GM18867 (cell line): ENCODE results near the gene LNX1.

ENCODE experiments used
- ATAC-seq: cut with Tn5 transposase; IDR thresholded peaks from one replicate; pipeline ENCODE4 v1.9.1; 2021; ENCODE audit warnings: mild to moderate bottlenecking, moderate library complexity; ENCODE audit not compliant: unreplicated experiment

LNX1 gene

GRCh38 chr4:53541577-53542206, 49.6 kb downstream of the LNX1 start:
- ATAC-seq, result no peak

- no peak for ATAC-seq
These were observed 52.5 kb downstream of the LNX1 start for GRCh38 chr4:53538756-53539155.

DNA sequence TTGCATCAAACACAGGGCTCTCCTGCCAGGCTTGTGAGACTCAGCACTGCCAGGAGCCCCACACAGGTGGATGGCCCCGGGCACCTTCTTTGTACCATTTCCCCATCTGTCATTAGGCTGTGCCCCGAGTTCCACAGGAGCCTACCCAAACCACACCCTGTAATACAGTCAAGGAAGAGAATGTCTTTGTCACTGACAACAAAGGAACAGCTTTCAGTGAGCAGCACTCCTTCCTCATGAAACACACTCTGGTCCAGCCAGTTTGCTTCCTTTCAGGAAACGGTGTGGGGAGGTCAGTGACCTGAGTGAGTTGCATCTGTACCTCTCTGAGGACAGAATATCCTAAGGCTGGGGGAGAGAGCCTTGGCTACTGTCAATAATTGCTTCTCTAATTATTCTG, 53.7 kb downstream of the LNX1 start:
- ATAC-seq, result no peak

GRCh38 chr4:53536328-53536727, 55.0 kb downstream of the LNX1 start:
- ATAC-seq, result no peak

DNA sequence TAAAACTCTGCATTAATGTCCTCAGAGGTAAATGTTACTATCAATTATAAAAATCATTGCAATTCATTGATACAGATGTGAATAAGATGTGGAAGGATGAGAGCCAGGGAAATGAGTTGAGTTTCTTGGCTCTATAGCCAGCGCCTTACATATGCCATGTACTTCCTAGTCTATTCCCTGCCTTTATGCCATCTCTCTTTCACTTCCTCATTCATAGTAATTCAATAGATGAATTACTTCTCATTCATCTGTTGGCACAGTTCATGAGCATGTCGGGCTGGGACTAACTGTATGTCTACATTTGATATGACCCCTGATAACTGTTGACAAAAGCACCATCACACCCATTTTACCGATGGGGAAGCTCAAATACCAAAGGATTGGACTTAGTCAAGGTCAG, 55.7 kb downstream of the LNX1 start:
- no peak for ATAC-seq

- no peak for ATAC-seq
These were observed 56.6 kb downstream of the LNX1 start for GRCh38 chr4:53534684-53535083.

- no peak for ATAC-seq
These were observed 58.8 kb downstream of the LNX1 start for GRCh38 chr4:53532521-53532920.

GRCh38 chr4:53531585-53532224, 59.6 kb downstream of the LNX1 start:
- ATAC-seq, result no peak

DNA sequence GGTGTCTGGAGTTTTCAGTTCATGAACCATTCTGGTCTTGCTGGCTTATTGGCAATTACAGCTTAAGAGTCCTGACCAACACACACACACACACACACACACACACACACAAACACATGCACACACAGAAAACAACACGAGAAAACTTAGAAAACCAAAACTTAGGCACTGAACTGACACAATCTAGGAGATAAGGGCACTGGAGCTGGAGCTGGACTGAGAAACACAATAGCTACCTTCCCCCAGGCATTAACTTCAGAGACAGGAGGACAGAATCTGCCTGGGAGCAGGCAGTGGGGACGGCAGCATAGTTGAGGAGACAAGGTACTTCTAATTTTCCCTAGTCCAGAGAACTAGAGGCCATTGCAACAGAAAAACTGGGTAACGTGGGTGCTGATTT, 62.3 kb downstream of the LNX1 start:
- no peak for ATAC-seq

- no peak for ATAC-seq
These were observed 63.4 kb downstream of the LNX1 start for GRCh38 chr4:53527930-53528329.

DNA sequence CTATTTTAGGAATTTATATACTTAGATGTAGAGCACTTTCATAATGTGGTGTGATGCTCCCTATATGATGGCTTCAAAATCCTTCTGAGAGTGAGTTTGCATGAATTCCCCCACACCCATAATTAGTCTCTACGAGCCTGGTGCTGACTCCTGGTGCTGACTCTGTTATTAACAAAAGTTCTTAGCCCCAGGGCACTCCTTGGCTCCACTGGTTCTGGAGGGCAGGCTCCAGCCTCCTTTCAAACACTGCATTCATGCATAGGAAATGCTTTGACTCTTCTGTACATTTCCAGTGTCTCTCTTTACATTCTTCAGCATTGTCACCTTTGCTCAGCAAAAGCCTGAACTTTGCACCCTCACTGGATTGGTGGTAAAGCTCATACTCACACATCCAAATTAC, 64.0 kb downstream of the LNX1 start:
- ATAC-seq, result no peak

DNA sequence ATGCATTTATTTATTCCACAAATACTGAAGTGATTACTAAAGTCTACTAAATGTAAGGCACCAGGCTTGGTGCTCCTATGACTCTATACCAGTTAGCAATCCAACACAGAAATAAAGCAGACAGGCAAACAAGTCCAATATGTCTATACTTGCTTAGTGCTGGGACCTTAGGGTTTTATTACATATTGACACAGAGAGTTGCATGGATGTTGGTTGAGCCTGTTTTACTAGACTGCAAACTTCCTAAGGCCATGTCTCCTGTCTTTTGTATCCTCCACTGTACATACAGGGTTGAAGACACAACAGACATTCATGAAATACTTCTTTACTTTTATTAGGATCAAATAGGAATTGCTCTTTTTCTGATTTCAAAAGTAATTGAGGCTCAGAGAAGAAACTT, 69.0 kb downstream of the LNX1 start:
- ATAC-seq, result no peak

DNA sequence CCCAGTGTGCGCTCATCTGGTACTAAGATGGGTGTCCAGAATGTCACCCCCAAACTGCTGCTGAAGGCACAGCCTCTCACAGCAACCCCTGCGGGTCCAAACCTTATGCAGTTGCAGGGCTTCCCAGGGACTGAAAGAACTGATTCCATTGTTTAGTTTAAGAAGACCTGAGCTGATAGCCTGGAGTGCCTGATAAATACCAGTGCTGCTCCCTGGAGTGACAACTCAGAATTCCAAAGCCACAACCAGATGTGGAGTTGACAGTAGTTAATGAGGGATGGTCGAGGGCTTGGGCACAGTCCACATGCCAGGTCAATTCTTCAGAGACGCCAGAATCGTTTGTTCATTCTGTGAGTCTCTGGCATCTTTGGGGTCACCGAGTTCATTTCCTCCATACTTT, 71.2 kb downstream of the LNX1 start:
- ATAC-seq, result no peak

GRCh38 chr4:53518807-53519206, 72.5 kb downstream of the LNX1 start:
- no peak for ATAC-seq

GRCh38 chr4:53515076-53515475, 76.2 kb downstream of the LNX1 start:
- no peak for ATAC-seq

- no peak for ATAC-seq
These were observed 76.8 kb downstream of the LNX1 start for GRCh38 chr4:53514509-53514908.

DNA sequence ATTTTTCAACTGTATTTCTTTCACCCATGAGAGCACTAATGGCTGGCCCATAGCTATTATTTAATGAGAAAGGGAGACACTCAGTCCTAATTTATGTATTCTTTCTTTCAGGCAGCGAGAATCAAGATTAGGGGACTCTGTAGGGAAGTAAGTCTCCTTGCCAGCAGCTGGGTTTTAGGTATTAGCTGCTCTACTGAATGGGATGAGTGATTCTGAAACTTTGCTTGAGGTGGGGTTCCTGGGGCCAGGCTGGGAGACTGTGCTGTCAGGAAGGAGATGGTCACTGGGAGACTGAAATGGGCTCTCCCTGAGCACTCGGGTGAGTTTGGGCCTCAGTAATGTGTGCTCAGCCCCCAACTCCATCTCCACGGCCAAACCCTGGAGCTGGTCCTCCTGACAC, 78.7 kb downstream of the LNX1 start:
- ATAC-seq, result no peak

- no peak for ATAC-seq
These were observed 80.3 kb downstream of the LNX1 start for GRCh38 chr4:53511014-53511413.

DNA sequence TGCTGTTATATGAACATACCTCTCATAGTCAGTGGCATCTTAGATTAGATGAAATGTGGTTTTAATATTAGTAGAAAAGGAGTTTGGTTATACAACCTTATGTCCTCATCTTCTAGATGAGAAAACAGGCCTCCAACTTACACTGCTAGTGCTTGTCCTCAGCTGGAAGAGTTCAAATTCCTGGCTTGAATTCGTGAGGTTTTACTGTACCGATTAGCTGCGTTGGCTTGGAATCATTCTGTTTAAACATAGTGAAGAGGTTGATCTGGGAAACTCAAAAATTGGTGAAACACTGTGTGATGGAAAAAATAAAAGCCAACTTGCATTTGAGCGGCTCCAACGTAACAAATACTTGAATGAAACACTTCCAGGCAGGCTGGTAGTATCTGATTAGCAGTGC, 81.0 kb downstream of the LNX1 start:
- ATAC-seq, result no peak

DNA sequence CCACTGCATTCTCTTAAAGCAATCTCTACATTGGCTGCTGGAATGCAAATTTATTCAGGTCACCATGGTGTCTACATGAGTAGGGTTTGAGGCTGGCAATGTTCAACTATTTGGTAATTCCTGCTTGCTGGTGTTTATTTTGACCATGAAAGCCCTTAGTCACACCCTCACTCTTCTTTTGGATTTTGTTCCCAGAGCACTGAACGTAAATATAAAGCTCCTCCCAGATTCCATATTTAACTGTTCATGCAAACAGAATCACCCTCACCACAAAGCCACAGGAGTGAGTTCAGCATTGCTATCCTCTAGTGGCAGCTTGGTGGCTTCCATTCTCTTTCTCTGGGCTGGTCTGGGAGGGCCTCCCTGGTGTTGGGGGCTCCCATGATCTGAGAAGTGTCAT, 82.8 kb downstream of the LNX1 start:
- ATAC-seq, result no peak

DNA sequence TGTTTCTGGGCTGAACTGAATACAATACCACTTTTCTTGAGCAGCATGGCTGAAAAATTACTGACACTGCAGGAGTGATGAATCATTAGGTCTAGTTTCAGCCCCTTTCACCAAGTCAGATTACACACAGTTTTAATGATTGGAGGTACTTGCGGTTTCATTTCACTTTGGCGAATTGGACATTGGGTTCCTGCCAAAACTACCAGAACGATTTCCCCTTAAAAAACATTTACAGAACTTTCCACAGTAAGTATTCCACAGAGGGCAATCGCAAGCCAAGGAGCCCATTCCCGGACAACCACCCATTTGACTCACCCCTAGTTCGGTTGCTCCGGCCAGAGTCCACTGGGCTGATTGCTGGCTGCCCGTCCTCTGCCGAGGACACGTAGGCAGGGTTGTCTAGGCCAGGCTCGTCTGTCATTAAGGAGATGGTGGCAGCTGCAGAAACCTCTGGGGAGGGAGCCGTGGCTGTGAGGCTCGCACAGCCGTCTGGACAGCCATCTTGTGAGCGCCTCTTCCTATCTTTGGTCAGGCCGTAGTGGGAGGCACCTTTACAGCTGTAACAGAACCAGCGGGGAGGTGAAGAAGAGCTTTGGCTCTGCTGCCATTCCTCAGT, 83.5 kb downstream of the LNX1 start:
- no peak for ATAC-seq

- no peak for ATAC-seq
These were observed 84.2 kb downstream of the LNX1 start for GRCh38 chr4:53507058-53507457.

DNA sequence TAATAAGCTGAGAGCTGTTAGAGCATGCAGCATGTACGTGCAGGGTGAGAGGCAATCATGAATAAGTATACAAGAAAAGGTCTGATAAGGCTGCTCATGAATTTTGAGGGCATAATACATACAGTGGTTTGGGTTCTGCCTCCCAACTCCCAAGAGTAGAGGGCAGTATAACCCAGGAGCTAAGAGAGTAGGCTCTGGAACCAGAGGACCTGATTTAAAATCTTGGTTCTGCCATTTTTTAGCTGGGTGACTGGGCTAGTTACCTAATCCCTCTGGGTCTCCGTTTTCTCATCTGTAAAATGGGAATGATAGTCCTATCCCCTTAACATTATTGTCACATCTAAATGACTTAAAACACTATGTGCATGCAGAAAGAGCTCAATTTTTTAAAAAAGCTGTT, 85.3 kb downstream of the LNX1 start:
- ATAC-seq, result no peak
